Epithelial cell of esophagus (primary cell): ENCODE results near the gene SLC2A11.

Source experiments
- DNase-seq: peaks from one replicate; pipeline ENCODE4 v3.0.0; 2010; ENCODE audit warnings: low read depth
- H3K4me3 ChIP-seq: 2 replicates; pipeline ENCODE4 v1.5.1; 2011; ENCODE audit warnings: mild to moderate bottlenecking, low read length, control low read depth
- CTCF ChIP-seq: IDR thresholded peaks from 2 replicates; pipeline ENCODE4 v1.5.1; 2011; ENCODE audit warnings: low read depth, mild to moderate bottlenecking, low read length, control low read depth, inconsistent platforms; ENCODE audit not compliant: insufficient read depth; ENCODE audit errors: missing control alignments

The SLC2A11 gene

DNA sequence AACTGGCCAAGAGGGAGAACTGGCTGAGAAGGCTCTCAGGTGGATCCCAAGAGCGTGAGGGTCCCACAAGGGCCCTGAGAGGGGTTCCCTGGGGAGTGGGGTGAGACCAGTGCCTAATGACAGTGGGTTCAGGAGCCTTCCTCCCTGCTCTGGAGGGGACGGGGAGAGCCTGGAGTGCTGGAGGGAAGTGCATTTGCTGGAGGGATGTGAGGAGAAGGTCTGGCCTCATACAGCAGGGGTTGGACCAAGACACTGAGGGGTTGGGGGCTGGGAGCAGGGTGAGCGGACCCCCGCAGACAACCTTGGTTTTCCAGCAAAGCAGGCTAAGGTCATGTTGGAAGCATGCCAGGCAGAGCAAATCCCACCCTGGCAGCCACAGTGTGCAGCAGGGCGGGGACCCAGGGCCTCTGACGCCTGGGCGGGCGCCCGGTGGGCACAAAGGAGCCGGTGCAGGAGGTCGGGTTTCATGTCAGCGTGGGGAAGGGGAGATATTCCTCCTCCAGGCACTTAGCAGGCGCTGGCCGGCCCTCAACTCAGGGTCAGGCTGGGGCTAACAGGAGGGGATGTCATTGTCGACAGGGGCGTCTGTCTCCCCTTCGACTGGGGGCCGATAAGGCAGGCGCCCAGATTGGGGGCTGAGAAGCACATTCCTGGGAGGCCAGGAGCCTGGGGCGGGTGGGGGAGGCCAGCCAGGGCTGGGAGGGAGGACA, 15.8 kb upstream of the SLC2A11 start:
- TF ChIP-seq CTCF, result no peak
- no peak overlapping the region for H3K4me3 ChIP-seq
- no peak for DNase-seq

DNA sequence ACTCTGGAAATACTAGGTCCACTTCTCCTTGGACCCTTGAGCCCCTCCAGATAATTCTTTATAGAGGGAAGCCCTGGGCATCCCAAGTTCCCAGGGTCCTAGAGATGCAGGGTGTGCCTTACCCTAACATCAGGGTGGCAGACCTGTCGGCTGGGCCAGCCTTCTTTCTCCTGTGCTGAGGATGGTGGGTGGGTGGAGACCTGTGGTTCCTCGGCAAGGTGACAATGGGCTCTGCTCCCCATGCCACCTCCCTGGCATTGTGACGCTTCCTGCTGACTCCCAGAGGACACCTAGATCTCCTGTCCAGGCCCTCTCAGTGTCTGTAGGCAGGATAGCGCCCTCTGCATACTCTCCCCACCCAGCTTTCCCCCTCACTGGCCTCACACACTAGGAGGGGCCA, 15.1 kb upstream of the SLC2A11 start:
- no peak for DNase-seq
- TF ChIP-seq CTCF, result no peak
- H3K4me3 ChIP-seq, result no peak overlapping the region

GRCh38 chr22:23844739-23845202, 12.9 kb upstream of the SLC2A11 start:
- no peak overlapping the region for H3K4me3 ChIP-seq
- DNase-seq, result no peak
- no peak for TF ChIP-seq CTCF

GRCh38 chr22:23845265-23846080, 12.2 kb upstream of the SLC2A11 start:
- H3K4me3 ChIP-seq, result no peak overlapping the region
- no peak for TF ChIP-seq CTCF
- no peak for DNase-seq

DNA sequence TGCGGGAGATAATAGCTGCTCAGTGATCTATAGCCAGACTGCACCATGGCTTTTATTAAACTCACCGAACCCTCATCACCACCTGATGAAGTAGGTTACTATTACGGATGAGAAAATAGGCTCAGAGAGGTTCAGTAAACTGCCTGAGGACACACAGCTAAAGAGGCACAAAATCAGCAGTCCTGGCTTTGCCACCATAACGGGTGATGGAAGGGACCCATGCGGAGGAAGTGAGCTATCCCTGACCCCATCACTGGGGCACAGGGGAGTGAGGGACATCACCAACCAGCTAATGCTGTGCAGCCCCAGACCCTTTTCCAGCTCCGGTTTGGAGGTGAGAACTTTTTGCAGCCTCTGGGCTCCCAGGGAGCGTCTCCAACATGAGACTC, 11.6 kb upstream of the SLC2A11 start:
- no peak for DNase-seq
- H3K4me3 ChIP-seq, result no peak overlapping the region
- TF ChIP-seq CTCF, result no peak

GRCh38 chr22:23847310-23847920, 10.3 kb upstream of the SLC2A11 start:
- no peak for DNase-seq
- H3K4me3 ChIP-seq, result no peak overlapping the region
- no peak for TF ChIP-seq CTCF
